ENCODE data around the gene SNCB. TPM values are rescaled to one million over a fixed set of nuclear protein-coding genes. Genes with fewer than 3 reads are reported as not detected.

SNCB gene
- total and polyA plus RNA-seq, 11 donors: 0.23 TPM; not detected in 10

DNA sequence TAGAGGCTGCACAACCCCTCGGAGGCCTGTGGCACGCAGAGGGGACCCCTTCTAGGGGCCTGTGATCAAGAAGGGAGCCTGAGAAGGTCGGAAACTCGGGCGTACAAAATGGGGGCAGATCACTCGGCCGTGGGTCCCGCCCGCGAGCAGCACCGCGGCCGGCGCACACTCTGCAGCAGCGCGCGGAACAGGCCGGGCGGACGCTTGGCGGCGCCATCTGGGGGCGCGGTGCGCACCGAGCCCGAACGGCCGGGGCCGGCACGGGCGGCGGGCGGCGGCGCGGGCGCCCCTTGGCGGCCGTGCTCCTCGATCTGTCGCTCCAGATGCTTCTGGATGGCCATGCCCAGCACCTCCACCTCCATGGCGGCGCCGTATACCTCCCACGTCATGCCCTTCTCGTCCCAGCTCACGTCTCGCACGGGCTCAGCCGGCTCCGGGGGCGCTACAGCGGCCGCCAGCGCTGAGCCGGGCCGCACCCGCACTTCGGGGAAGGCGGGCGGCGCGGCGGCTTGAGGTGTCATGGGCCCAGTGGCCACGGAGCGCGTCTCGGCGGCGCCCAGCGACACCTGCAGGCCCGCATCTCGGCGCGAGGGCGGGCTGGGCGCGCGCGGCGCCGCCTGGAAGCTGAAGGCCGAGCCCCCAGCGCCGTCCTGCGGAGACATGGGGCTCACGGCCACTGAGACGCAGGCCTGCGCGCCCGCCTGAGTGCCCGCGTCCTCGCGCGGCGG, 33.5 kb downstream of the SNCB start:
- peaks cover 0 to 17% (median 0%) of the 10 kb centered on the region in 9 donors for H3K27me3 ChIP-seq
- peak overlapping the region in 9 of 12 donors; percentile 24 to 50 (median 46) for H3K4me3 ChIP-seq
- no peak overlapping the region for H3K27ac ChIP-seq
- ATAC-seq: peak in 3 of 4 donors; percentile 69 to 90 (median 80)
- no peaks in the 10 kb centered on the region for H3K9me3 ChIP-seq
- 0 to 8% (median 3%) methylated on average over 1 to 98 of the region's 98 CpGs for WGBS, 4 donors
- intact Hi-C loops (cut with DNase I): no loop called here
- no peaks in the 10 kb centered on the region for H3K36me3 ChIP-seq
- no peak for TF ChIP-seq POLR2A (IDR thresholded peaks at IDR 0.05)
- TF ChIP-seq CTCF (IDR thresholded peaks at IDR 0.05): peak in 7 of 12 donors; percentile 6 to 50 (median 29)
- peak in 3 of 5 donors; percentile 40 to 44 (median 42) for DNase-seq
- H3K4me1 ChIP-seq: peaks cover 0 to 12% (median 0%) of the 10 kb centered on the region in 12 donors

- H3K4me1 ChIP-seq: peaks cover 0 to 12% (median 0%) of the 10 kb centered on the region in 12 donors
- no peak overlapping the region for H3K27ac ChIP-seq
- no peak for ATAC-seq
- WGBS, 4 donors: 81 to 88% (median 84%) methylated on average over 23 of the region's 23 CpGs
- intact Hi-C loops (cut with DNase I): no loop called here
- H3K36me3 ChIP-seq: no peaks in the 10 kb centered on the region
- H3K27me3 ChIP-seq: peaks cover 0 to 17% (median 0%) of the 10 kb centered on the region in 9 donors
- no peaks in the 10 kb centered on the region for H3K9me3 ChIP-seq
- TF ChIP-seq CTCF (IDR thresholded peaks at IDR 0.05) (no peak), POLR2A (IDR thresholded peaks at IDR 0.05) (no peak)
- H3K4me3 ChIP-seq: peak overlapping the region in 2 of 12 donors; percentile 49 to 50
- DNase-seq: no peak
These were observed 34.2 kb downstream of the SNCB start for GRCh38 chr5:176596069-176596644.

DNA sequence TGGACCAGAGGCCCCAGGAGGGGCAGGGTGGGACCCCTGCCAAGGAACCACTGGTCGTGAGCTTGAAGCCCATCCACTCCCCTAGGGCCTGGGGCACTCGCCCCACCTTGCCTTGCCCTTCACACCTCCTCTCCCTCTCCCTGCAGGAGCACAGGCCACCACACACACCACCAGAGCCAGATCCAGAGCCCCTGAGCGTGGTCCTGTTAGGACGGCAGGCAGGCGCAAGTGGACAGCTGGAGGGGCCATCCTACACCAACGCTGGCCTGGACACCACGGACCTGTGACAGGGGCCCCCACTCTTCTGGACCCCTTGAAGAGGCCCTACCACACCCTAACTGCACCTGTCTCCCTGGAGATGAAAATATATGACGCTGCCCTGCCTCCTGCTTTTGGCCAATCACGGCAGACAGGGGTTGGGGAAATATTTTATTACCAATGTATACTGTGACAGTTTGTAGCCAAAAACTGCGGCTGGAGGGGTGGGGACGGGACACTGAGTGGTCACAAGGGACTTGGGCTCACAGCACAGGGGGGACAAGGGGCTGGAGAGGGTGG, 34.9 kb downstream of the SNCB start:
- 80 to 100% (median 86%) methylated on average over 6 to 11 of the region's 11 CpGs for WGBS, 4 donors
- DNase-seq (no peak), ATAC-seq (no peak)
- Histone ChIP-seq H3K4me1 (peaks cover 0 to 12% (median 0%) of the 10 kb centered on the region in 12 donors), H3K36me3 (no peaks in the 10 kb centered on the region), H3K27ac (no peak overlapping the region), H3K27me3 (peaks cover 0 to 17% (median 0%) of the 10 kb centered on the region in 9 donors), H3K9me3 (no peaks in the 10 kb centered on the region), H3K4me3 (no peak overlapping the region)
- no peak for TF ChIP-seq CTCF (IDR thresholded peaks at IDR 0.05)
- TF ChIP-seq POLR2A (IDR thresholded peaks at IDR 0.05): no peak
- intact Hi-C loops (cut with DNase I): no loop called here

DNA sequence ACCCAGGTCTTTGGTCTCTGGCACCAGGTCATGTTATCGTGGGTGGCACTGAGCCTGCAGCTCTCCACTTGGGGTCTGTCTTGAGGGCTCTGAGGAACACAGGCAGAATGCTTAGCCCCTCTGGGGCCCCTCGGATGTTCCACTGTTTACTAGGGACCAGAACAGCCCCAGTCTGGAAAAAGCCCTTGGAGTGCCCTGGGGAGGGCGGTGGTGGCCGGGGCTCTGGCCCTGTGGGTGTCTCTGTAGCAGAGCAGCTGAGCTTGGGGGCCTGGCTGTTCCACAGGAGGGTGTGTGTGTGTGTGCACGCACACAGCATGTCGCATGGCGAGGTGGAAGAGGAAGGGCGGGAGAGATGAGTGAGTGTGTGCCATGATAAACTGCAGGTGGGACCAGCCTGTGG, 35.8 kb downstream of the SNCB start:
- ATAC-seq (no peak), DNase-seq (no peak)
- peaks cover 0 to 12% (median 0%) of the 10 kb centered on the region in 12 donors for H3K4me1 ChIP-seq
- no peaks in the 10 kb centered on the region for H3K9me3 ChIP-seq
- no peak overlapping the region for H3K4me3 ChIP-seq
- TF ChIP-seq POLR2A (IDR thresholded peaks at IDR 0.05) (no peak), CTCF (IDR thresholded peaks at IDR 0.05) (no peak)
- peaks cover 0 to 17% (median 0%) of the 10 kb centered on the region in 9 donors for H3K27me3 ChIP-seq
- no peak overlapping the region for H3K27ac ChIP-seq
- intact Hi-C loops (cut with DNase I): no loop called here
- WGBS, 4 donors: 84 to 91% (median 86%) methylated on average over 8 of the region's 8 CpGs
- no peaks in the 10 kb centered on the region for H3K36me3 ChIP-seq
